HG02610 (cell line): Measurements from ENCODE around the gene SLC25A42.
A peak's percentile ranks its signal among the peaks of the same experiment; 100 is the strongest.
"Not testable (repeated sequence)": the region's sequence is repeated elsewhere in the genome, so short reads cannot be mapped to it uniquely, and the experiment has no call there.

Source experiments
- ATAC-seq: cut with Tn5 transposase; IDR thresholded peaks from one replicate; pipeline ENCODE4 v1.9.1; 2021; ENCODE audit warnings: mild to moderate bottlenecking, moderate library complexity; ENCODE audit not compliant: unreplicated experiment

The SLC25A42 gene

DNA sequence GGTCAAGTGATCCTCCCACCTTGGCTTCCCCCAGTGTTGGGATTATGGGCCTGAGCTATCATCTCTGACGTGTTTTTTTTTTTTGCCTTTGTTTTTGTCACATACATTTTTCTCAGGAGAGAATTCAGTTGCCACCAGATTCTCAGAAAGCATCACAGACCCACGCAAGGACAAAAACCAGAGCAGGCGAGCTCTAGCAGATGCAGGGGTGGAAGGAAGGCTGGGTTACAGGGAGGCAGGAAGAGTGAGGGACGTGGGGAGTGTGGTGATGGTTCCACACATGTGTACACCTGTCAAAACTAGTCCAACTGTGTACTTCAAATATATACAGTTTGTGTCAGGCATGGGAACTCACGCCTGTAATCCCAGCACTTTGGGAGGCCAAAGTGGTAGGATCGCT, 70.2 kb downstream of the SLC25A42 start:
- ATAC-seq, result no peak

DNA sequence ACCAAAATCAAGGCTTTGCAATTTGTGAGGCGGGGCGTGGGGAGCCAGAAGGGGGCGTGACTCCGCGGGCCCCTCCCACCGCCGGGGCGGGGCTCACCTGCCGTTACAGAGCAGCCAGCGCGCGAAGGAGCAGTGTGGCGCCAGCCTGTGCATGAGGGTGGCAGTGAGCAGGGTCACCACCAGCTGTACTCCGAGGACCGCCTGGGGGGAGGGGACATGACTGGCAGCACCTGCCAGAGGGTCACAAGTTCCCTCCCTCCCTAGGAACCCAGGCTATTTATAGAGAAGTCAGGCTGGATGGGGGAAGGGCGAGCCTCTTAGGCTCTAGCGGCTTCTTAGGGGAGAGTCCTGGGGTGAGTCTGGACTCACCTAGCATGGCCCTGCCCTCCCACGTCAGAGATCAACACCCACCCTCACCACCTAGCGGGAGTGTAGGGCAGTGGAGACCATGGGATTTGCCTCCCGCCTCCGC, 70.9 kb downstream of the SLC25A42 start:
- ATAC-seq, result no peak

DNA sequence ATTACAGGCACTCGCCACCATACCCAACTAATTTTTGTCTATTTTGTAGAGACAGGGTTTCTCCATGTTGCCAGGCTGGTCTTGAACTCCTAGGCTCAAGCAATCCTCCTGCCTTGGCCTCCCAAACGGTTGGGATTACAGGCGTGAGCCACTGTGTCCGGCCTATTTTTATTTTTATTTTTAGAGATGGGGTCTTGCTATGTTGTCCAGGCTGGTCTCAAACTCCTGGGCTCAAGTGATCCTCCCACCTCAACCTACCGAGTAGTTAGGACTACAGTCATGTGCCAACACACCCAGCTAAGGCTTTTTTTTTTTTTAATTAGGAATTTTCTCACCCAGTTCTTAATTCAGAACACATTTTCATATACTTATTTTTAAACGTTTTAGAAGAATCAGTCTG, 71.9 kb downstream of the SLC25A42 start:
- ATAC-seq, result not testable (repeated sequence)

DNA sequence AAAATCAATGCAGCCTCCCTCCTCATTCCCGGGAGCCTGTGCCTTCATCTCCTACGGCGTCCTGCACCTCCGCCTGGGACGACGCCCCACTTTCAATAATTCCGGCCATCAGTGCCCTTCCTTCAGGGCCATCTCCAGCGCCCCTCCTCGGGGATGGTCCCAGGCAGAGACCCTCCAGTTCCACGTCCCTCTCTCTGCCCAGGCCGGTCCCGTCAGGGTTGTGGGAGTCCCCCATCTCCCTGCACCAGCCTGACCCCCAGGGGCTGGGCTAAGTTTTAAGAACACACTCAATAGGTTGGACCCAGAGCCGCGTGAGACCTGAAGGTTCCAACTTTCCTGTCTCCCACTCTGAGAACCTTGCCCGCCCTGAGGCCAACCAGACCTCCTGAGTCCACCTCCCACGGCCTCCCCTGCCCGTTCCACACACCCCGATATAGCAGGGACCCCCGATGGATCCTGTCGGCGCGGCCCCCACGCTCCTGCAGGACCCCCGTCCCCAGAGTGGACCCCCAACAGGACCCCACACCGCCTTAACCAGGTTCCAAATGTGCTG, 73.8 kb downstream of the SLC25A42 start:
- ATAC-seq, result no peak

DNA sequence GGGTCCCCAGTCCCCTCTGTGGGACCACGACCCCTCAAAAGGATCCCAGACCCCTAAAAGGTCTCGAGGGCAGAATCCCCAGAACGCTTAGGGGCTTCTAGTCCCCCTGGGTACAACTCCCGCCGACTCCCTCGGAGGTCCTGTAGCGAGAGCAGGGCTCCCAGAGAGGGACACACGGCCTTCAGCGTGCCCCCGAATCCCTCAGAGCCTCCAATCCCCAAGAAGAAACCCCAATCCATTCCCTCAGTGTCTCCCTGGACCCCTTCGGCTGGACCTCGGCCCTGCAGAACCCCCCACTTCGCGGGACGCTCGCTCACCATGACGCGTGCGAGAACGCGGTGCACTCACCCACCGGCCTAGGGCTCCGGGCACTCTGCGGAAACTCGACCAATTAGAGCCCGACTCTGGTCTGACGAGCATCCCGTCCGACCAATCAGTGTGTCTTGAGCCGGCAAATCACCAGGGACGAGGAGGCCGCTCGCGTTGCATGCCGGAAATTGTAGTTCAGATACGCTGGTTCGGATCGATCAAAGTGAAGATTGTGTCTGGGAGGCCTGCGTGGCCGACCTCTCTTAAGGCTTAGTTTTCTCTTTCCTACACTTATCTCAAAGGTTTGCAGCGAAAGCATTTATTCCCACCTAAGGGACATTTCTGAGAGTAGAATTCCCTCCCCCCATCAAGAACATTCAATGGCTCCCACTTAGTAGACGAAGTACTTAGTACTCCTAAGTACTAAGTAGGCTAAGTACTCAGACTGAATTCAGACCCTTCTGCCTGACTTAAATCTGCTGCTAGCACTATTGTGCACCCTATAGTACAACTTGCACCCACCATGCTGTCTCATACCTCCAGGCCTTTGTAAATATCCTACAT, 74.6 kb downstream of the SLC25A42 start, which contains the start of gene TMEM161A:
Gene TMEM161A, minus strand, starts transcription at position 370 of the 873 bp plus-strand sequence. Its CDS starts 50 bp downstream, at position 320.
- peak; percentile 98 for ATAC-seq

DNA sequence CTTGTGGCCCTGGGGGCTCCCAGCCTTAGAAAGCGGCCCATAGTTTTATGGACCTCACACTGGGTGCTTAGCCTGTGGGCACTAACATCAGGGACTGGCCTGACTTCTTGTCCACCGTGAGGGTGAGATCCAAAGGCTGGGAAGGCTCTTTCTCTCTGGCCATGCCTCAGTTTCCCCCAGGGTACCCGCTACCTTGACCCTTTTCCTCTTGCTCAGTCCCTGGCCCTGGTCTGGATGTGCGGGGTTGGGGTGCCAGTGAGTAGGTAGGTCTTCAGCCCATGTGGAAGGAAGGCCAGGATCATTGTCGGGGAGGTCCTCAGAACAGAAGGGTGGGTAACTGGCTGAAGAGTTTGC, 76.1 kb downstream of the SLC25A42 start:
- ATAC-seq, result no peak

DNA sequence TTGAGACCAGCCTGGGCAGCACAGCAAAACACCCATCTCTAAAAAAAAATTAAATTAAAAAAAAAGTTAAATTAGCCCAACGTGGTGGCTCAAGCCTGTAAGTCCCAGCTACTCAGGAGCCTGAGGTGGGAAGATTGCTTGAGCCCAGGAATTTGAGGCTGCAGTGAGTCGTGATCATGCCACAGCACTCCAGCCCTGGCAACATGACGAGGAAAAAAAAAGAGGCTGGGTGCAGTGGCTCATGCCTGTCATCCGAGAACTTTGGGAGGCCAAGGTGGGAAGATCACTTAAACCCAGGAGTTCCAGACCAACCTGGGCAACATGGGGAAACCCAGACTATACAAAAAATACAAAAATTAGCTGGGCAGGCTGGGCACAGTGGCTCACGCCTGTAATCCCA, 76.7 kb downstream of the SLC25A42 start:
- no peak for ATAC-seq

DNA sequence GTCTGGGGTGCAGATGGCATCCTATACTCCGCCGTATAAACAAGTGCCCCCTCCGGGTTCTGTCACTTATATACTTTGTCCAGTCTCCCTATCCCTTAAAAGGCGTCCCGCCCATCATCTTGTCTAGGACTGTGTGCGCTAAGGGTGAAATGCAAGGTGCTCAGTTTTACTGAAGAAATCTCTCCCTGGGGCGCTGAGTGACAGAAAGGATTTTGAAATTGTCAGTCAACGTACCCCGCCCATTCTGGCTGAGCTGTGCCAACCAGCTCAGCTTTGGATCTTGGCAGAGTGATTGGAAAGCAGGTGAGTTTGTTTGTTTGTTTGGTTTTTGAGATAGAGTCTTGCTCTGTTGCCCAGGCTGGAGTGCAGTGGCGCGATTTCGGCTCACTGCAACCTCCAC, 78.6 kb downstream of the SLC25A42 start:
- no peak for ATAC-seq

DNA sequence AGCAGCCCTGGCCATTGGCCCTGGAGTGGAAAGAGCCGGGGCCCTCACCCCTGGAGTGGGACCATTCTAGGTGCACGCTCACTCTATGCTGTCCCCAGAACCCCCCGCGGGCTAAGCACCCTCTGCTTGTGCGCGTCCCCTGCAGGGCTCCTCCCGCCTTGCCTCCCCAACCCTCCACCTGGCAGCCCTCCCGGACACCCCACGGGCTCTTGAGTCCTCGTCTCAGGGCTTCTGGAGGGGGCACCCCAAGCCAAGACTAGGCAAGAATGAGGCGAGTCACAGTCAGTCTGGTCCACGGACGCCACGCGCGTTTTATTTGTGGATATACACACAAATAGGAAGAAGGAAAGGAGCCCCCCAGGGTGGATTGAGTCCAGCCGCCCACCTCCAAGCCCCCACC, 81.5 kb downstream of the SLC25A42 start:
- ATAC-seq, result no peak

DNA sequence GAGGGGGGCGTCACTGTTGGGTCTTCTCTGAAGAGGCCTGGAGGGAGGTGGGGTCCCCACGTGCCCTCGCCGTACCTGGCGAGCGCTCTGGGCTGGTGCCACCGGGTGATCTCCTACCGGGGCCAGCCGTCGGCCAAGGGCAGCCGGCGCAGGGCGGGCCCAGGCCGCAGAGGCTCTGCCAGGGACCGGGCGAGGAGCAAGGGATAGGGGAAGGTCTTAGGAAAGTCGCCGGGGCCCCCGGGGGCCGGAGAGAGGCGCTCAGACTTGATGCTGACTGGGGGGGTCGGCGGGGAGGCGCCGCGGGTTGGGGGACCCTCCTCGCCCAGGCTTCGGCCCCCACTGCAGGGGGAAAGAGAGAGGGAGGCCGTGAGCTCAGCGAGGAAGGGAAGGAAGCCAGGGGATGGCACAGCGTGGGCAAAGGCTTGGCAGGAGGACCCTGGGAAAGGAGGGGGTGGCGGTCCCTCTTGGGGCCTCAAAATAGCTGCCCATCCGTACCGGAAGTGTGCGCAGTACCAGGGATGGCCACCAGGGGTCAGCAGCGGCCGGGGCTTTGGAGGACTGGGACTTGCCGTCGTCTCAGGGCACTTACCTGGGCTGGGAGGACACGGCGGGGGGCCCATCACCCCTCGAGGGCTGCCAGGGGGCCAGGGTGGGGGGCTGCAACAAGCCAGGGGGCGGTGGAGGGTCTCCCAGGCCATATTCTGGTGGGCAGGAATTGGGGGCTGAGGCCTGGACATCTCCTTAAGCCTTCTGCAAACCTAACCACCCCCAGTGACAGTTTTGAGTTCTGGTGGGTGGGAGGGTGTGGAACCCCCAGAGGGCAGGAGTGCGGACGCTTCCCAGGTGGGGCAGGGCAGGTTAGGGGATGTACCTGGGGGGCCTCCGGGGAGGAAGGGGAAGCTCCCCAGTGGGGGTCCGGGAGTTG, 82.2 kb downstream of the SLC25A42 start:
- ATAC-seq, result no peak

DNA sequence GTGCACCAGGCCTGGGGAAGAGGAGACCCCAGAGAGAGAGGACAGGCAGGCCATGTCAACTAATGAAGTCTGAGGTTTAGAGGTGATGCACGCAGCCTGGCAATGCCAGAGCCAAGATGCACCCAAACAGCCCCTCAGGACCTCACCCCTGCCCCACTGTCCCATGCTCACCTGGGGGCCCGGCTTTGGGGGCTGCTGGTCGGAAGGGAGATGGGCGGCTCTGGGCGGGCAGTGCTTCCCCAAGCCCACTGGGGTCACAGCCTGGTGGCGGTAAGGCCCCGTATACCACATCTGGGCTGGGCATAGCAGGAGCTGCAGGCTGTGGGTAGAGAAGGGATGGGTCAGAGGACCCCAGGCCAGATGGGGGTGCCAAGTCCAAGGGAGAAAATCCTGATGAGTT, 83.1 kb downstream of the SLC25A42 start:
- no peak for ATAC-seq

DNA sequence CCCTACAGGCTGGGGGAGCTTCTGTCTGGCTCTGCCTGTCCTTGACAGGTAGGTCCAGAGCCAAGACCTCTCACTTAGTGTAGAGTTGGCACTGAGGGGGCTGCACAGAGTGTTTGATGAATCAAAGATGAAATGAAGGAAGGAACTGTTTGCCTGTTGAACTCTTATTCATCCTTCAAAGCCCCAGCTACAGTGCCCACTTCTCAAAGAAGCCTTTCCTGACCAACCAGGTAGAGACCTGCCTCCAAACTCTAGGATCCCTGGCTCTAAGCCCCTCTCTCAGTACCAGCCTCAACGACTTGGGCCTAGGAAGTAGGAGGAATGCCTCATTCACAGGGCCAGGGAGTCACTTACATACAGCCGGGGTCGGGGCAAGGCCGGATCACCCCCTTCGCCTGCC, 83.5 kb downstream of the SLC25A42 start:
- no peak for ATAC-seq

DNA sequence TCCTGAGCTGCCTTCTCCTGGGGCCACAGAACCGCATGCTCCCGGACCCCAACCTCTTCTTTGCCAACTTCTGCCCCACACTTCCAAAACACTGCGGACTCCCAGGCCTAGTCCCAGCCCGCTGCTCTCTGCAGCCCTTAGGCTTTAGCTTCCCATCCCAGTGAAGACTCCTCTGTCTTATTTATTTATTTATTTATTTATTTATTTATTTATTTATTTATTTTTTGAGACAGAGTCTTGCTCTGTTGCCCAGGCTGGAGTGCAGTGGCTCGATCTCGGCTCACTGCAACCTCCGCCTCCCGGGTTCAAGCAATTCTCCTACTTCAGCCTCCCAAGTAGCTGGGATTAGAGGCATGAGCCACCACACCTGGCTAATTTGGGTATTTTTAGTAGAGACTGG, 84.7 kb downstream of the SLC25A42 start:
- ATAC-seq, result not testable (repeated sequence)

DNA sequence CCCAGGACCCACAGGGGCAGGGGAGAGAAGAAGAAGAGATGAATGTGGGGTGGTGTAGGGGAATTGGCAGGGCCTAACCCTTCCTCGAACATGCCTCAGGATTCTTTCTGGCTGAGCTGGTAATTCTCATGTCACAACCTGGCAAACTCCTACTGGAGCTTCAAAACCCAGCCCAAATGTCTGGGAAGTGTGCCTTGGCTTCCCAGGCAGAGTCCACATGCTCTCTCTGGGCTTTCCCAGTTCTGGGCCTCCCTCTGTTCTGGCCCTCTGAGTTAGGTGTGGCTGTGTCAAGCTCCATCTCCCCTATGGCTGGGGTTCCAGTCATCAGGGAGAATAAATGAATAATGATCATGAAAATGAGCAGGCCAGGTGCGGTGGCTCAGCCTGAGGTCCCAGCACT, 85.6 kb downstream of the SLC25A42 start:
- no peak for ATAC-seq

DNA sequence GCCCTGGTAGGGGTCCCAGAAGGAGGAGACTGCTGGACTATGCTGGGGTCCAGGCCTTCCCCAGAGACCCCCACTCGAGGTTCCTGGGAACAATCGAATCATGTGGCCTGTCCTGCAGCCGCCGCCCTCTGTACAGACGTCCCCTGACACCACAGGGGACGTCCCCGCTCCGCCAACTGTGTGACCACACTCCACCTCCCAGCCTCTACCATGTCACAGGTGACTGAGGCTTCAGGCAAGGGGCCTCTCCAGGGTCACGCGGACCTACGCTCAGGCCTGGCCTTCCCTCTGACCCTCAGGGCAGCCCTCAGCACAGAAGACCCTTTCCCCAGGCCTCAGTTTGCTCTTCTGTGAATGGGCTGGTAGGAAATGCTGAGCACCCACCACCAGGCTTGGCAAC, 87.6 kb downstream of the SLC25A42 start:
- ATAC-seq, result peak; percentile 54

DNA sequence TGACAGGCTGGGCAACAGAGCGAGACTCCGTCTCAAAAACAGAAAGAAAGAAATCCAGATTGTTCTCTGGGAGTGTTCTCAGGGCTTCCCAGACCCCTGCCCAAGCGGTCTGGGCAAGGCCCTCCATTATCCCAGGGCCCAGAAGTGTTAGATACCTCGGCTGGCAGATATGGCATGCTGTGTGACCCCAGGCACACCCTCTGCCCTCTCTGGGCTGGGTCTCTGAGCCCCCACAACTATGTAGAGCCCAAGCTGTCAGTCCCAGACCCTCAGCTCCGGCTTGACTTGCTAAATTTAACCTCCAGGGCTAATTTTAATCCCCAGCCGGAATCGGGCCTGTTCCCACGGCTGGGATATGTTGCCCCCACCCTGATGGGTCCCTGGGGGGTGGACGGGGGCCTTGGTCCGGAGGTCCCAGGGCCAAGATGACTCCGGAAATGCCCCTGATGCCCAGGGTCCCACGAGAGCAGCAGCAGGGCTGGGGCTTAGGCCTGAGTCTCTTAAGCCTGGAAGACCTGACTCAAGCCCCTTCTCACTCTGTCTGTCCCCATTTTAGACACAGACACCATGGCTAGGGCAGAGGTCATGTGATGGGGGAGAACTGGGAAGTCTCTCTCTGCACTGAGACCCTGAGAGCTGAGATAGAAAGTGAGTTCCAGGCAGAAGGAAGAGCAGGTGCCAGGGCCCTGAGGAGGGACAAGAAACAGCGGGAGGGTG, 89.0 kb downstream of the SLC25A42 start:
- ATAC-seq, result no peak

DNA sequence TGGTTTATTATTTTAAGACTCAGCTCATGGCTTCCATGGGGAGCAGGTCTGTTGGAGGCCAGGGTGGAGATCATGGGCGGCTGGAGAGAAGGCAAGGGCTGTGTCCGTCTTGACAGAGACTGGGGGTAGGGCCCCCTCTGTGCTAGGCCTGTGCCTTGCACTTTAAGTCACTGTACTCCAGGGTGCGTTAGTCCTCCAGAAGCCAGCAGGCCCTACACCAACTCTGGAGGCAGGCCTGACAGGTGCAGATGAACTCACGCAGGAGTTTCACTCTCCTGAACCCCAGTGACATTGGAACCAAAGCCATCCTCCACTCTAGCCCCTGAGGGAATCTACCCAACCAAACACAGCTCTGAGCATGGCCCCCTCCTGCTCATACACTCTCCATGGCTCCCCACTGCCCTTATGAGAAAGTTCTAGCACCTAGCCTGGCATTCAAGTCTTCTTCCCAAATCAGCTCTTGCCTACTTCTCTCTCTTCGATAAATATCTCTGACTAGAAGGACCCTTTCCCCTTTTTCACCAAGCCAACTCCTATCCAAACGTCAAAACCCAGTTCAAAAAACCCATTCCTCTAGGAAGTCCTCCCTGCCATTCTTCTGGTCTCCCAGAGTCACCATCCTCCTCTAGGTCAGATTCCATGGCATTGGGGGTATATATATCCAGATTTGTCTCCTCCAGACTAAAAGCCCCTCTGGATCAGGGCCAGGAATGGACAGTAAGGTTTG, 91.1 kb downstream of the SLC25A42 start:
- no peak for ATAC-seq

DNA sequence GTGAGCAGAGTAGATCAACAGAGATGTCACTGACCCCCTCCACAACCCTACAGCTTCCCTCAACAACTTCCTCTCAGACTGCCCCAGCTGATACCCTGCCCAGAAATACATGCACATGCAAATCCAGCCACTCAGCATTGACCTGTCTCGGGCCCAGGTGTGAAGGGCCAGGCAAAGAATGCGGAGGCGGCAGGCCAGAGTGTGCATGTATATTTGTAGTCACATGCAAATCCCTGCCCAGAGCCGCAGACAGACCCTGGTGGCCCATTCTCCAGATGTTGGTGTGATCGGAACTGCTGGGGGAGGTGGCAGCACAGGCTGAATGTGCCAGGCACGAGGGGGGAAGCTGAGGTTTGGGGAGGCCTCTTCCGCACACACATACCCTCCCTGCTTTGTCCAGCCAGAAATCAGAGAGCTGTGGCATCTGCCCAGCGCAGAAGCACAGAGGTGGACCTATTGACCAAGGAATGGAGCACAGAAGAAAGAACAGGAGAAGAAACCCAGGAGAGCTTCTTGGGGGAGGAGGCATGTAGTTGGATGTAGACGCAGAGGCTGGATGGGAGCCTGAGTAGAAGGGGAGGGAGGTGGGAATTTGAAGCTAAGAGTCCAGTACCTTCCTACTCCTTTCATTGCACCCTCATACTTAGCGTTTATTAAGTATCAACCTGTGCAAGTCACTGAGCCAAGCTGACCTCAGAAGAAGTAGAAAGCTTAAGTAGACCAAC, 91.9 kb downstream of the SLC25A42 start:
- peak; percentile 70 for ATAC-seq

DNA sequence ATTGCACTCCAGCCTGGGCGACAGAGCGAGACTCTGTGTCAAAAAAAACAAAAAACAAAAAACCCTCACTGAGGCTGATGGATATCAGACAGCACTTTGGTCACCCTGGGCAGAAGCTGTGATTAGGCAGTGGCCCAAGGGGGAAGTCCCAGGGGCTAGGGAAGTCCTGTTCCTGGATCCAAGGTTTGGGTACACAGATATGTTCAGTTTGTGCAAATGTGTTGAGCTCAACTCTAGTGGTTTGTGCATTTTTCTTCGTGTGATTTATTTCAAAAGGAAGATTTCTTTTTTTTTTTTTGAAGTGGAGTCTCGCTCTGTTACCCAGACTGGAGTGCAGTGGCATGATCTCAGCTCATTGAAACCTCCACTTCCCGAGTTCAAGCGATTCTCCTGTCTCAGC, 94.0 kb downstream of the SLC25A42 start:
- ATAC-seq, result no peak
